Placental pericyte (primary cell): ENCODE results near the gene SULT1A2. TPM values are rescaled to one million over a fixed set of nuclear protein-coding genes. Genes with fewer than 3 reads are reported as not detected.

Source experiments
- total RNA-seq: library from RNA; depleted of rRNA; stranded (reverse); fragments of >200 nt; gene quantifications from 2 replicates; pipeline ENCODE4 v1.2.3, GENCODE V29; 2012

SULT1A2 gene
- 0.44 TPM in 1 of 2 replicates, not detected in the other for total RNA-seq

GRCh38 chr16:28596840-28597691 is at the start of gene SULT1A2:
Gene SULT1A2, minus strand, starts transcription at chr16:28597050. Its CDS starts 1,120 bp downstream, at chr16:28595930.

GRCh38 chr16:28637765-28638164 is 40.9 kb upstream of the SULT1A2 start, which contains the start of gene NPIPB8:
Gene NPIPB8, plus strand, starts transcription at chr16:28638065. Its CDS starts 296 bp downstream, at chr16:28638361.

GRCh38 chr16:28609631-28610594 is 13.1 kb upstream of the SULT1A2 start, which contains the start of gene SULT1A1:
Gene SULT1A1, minus strand, starts transcription at chr16:28610044. Its CDS starts 1,189 bp downstream, at chr16:28608855.

GRCh38 chr16:28553776-28554633 is 42.8 kb downstream of the SULT1A2 start, which contains the start of gene SGF29:
Gene SGF29, plus strand, starts transcription at chr16:28553920. Its CDS starts 27,150 bp downstream, at chr16:28581070.

Other genes with a start within 250 kb of the SULT1A2 start
- gene NPIPB6, start 233.5 kb downstream of the SULT1A2 start, total RNA-seq, result 1.5 TPM in 1 of 2 replicates, not detected in the other
- gene EIF3CL, start 193.2 kb downstream of the SULT1A2 start, total RNA-seq, result 107 and 141 TPM in 2 replicates
- not detected in 2 replicates for gene NPIPB7, start 124.7 kb downstream of the SULT1A2 start, total RNA-seq
- 14.3 and 28.0 TPM in 2 replicates for gene CLN3, start 105.0 kb downstream of the SULT1A2 start, total RNA-seq
- not detected in 2 replicates for gene APOBR, start 102.4 kb downstream of the SULT1A2 start, total RNA-seq
- not detected in 2 replicates for gene IL27, start 90.2 kb downstream of the SULT1A2 start, total RNA-seq
- 1.1 and 45.3 TPM in 2 replicates for gene NUPR1, start 58.1 kb downstream of the SULT1A2 start, total RNA-seq
- gene SGF29, start 43.1 kb downstream of the SULT1A2 start, total RNA-seq, result 11.2 and 20.8 TPM in 2 replicates
- gene SULT1A1, start 13.0 kb upstream of the SULT1A2 start, total RNA-seq, result 0.57 and 13.3 TPM in 2 replicates
- gene NPIPB8, start 41.0 kb upstream of the SULT1A2 start, total RNA-seq, result not detected in 2 replicates
- 126 and 142 TPM in 2 replicates for gene EIF3C, start 114.4 kb upstream of the SULT1A2 start, total RNA-seq
- 1.8 and 3.7 TPM in 2 replicates for gene NPIPB9, start 154.7 kb upstream of the SULT1A2 start, total RNA-seq
- gene ATXN2L, start 225.9 kb upstream of the SULT1A2 start, total RNA-seq, result 62.0 and 106 TPM in 2 replicates
- gene TUFM, start 249.3 kb upstream of the SULT1A2 start, total RNA-seq, result 96.9 and 122 TPM in 2 replicates